ENCODE measurements around the gene CYP17A1. TPM values are rescaled to one million over a fixed set of nuclear protein-coding genes. Genes with fewer than 3 reads are reported as not detected.

The CYP17A1 gene
- total and polyA plus RNA-seq, 4 donors = 0.44 to 0.79 (median 0.65) TPM

DNA sequence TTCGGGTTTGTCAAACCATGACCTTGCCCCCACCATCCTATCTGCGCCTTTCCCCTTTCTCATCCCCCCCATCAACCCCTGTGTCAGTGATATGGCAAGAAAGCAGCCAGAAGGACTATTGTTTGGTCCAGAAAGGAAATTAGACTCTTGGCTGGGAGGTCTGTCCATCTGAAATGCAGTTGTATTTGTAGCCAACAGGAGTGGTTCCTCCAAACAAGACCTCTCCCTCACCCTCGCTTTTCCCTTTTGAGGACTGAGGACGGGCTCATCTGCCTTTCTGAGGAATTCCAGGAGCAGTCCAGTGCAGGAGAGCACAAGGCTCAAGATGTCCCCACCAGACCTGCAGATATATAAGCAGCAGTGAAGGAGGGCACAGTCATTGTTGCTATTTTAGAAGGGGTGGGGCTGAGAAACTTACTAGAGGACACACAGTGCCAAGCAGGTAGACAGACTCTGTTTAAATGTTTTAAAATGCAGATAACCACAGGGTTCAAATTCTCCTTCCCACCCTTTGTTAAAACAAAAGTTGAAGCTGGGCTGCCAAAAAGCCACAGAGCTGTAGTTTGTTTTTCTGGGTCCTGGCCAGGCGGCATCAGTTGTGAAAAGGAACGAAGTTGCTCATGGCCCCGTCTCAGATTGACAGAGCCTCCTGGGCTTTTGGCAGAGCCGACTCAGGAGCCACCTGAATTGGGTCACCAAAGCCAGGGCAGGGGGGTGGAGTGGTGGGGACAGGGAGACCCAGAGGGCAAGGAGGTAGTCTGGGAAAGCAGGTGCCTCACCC lies 37.3 kb downstream of the CYP17A1 start:
- H3K27me3 ChIP-seq (ENCODE audit: control insufficient read depth, insufficient read depth, low read length) = no peaks in the 10 kb centered on the region
- H3K4me3 ChIP-seq (ENCODE audit: low read depth, low read length) = no peak overlapping the region
- peak overlapping the region; percentile 86 for H3K27ac ChIP-seq (ENCODE audit: low read depth, low read length)
- peaks cover 35% of the 10 kb centered on the region for H3K4me1 ChIP-seq (ENCODE audit: control insufficient read depth, insufficient read depth, low read length)
- WGBS (ENCODE audit: insufficient coverage) = 30% methylated on average over 5 of the region's 8 CpGs
- DNase-seq (ENCODE audit: low read depth in 4 of 6, low spot score in 6 of 6) = peak in 1 of 6 donors; percentile 74
- no peaks in the 10 kb centered on the region for H3K9me3 ChIP-seq (ENCODE audit: control insufficient read depth, insufficient read depth, low read length)
- peaks cover 30% of the 10 kb centered on the region for H3K36me3 ChIP-seq (ENCODE audit: control insufficient read depth, insufficient read depth, low read length)

GRCh38 chr10:102796407-102797176 lies 40.6 kb downstream of the CYP17A1 start:
- WGBS (ENCODE audit: insufficient coverage) = 35% methylated on average over 2 of the region's 9 CpGs
- peak in 1 of 6 donors; percentile 80 for DNase-seq (ENCODE audit: low read depth in 4 of 6, low spot score in 6 of 6)
- Histone ChIP-seq H3K27ac (ENCODE audit: low read depth, low read length) (peak overlapping the region; percentile 86), H3K36me3 (ENCODE audit: control insufficient read depth, insufficient read depth, low read length) (peaks cover 21% of the 10 kb centered on the region), H3K4me1 (ENCODE audit: control insufficient read depth, insufficient read depth, low read length) (peaks cover 59% of the 10 kb centered on the region), H3K9me3 (ENCODE audit: control insufficient read depth, insufficient read depth, low read length) (no peaks in the 10 kb centered on the region), H3K27me3 (ENCODE audit: control insufficient read depth, insufficient read depth, low read length) (no peaks in the 10 kb centered on the region), H3K4me3 (ENCODE audit: low read depth, low read length) (no peak overlapping the region)

DNA sequence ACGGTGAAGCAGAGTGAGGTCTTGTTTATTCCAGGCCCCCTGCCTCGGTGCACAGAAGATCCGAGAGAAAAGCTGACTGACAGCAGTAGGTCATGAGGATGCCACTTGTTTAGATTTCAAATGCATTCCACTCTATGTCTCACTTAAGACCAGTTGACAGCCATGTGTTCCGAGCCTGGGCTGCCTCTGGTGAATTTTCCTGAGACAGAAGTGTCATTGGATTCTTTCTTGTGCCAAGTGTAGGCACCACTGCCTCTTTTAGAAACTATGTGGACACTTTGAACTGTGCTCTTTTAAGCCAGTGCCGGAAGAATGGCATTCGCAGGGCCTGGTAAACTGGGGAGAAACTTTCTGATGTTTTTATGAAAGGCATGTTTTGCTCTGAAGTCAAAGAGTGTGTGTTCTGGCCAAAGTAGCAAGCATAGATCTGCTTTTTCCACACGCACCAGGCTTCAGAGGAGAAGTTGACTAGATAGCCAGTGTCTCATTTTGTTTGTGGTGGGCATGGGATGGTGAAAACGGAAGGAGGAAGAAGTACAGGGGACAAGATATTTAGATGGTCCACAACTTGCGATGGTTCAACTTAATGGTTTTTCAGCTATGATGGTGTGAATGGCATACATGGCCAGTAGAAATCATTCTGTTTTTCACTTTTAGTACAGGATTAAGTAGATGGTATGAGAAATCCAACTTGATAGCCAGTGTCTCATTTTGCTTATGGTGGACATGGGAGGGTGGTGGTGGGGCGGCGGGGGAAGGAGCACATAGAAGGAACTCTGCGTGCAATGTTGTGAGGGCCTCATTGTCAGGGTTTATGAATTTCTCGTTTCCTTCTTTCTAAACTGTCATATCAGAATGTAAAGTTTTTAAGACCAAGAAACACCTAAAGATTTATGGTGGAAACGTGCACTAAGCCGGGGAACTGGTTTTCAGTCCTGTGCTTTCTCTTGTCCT lies 41.5 kb downstream of the CYP17A1 start:
- H3K9me3 ChIP-seq (ENCODE audit: control insufficient read depth, insufficient read depth, low read length) = no peaks in the 10 kb centered on the region
- 58% methylated on average over 11 of the region's 15 CpGs for WGBS (ENCODE audit: insufficient coverage)
- peaks cover 59% of the 10 kb centered on the region for H3K4me1 ChIP-seq (ENCODE audit: control insufficient read depth, insufficient read depth, low read length)
- H3K36me3 ChIP-seq (ENCODE audit: control insufficient read depth, insufficient read depth, low read length) = peaks cover 18% of the 10 kb centered on the region
- H3K27ac ChIP-seq (ENCODE audit: low read depth, low read length) = peak overlapping the region; percentile 86
- H3K4me3 ChIP-seq (ENCODE audit: low read depth, low read length) = no peak overlapping the region
- H3K27me3 ChIP-seq (ENCODE audit: control insufficient read depth, insufficient read depth, low read length) = no peaks in the 10 kb centered on the region
- DNase-seq (ENCODE audit: low read depth in 4 of 6, low spot score in 6 of 6) = no peak

DNA sequence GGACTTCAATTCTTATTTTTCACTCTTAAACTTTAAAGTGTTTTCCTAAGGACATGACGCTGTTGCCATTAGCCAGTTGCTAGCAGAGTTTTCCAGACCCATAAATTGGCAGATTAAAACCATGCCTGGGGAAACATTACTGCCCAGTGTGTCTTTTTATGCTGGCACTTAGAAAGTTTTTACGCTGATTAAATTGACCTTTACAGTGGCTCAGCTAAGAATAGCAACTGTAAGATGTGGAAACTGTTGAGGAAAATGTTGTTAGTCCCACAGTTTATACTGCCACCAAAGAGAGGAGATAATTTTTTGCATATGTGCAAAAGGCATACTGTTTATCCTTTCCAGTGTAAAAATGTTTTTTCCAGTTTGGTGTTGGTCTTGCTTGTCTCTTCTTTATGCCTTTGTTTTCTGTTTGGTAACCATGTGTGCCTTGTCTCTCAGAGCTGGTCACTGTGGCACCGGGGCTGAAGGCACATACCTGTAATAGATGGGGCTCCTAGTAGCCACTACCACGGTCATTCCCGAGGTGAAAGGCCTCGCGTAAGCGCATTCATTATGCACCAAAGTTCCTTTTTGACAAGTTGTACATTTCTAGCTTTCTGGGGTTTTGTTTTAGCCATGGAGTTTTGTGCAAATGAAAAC lies 45.3 kb downstream of the CYP17A1 start:
- DNase-seq (ENCODE audit: low read depth in 4 of 6, low spot score in 6 of 6) = peak in 1 of 6 donors; percentile 80
- 55% methylated on average over 2 of the region's 8 CpGs for WGBS (ENCODE audit: insufficient coverage)
- Histone ChIP-seq H3K9me3 (ENCODE audit: control insufficient read depth, insufficient read depth, low read length) (no peaks in the 10 kb centered on the region), H3K4me1 (ENCODE audit: control insufficient read depth, insufficient read depth, low read length) (peaks cover 40% of the 10 kb centered on the region), H3K36me3 (ENCODE audit: control insufficient read depth, insufficient read depth, low read length) (no peaks in the 10 kb centered on the region), H3K27me3 (ENCODE audit: control insufficient read depth, insufficient read depth, low read length) (no peaks in the 10 kb centered on the region), H3K27ac (ENCODE audit: low read depth, low read length) (peak overlapping the region; percentile 68), H3K4me3 (ENCODE audit: low read depth, low read length) (no peak overlapping the region)

GRCh38 chr10:102785818-102786217 lies 51.4 kb downstream of the CYP17A1 start:
- H3K4me1 ChIP-seq (ENCODE audit: control insufficient read depth, insufficient read depth, low read length) = peaks cover 27% of the 10 kb centered on the region
- WGBS (ENCODE audit: insufficient coverage) = 64% methylated on average over 1 of the region's 2 CpGs
- H3K4me3 ChIP-seq (ENCODE audit: low read depth, low read length) = no peak overlapping the region
- H3K36me3 ChIP-seq (ENCODE audit: control insufficient read depth, insufficient read depth, low read length) = no peaks in the 10 kb centered on the region
- H3K27me3 ChIP-seq (ENCODE audit: control insufficient read depth, insufficient read depth, low read length) = no peaks in the 10 kb centered on the region
- DNase-seq (ENCODE audit: low read depth in 4 of 6, low spot score in 6 of 6) = no peak
- H3K9me3 ChIP-seq (ENCODE audit: control insufficient read depth, insufficient read depth, low read length) = no peaks in the 10 kb centered on the region
- H3K27ac ChIP-seq (ENCODE audit: low read depth, low read length) = peak overlapping the region; percentile 44

DNA sequence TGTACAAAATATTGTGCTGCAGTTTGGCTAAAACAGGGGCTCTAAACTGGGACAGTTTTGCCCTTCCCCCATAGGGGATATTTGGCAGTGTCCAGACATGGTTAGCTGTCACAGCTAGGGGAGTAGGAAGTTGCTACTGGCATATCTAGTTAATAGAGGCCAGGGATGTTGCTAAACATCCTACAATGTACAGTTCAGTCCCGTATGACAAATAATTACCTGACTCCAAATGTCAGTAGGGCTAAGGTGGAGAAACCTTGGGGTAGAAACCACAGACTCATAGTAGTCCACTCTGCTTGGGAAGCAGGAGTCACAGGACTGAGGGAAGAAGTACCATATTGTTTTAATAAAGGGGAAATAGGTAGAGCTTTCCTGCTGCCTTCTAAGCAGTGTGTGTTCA lies 53.6 kb downstream of the CYP17A1 start:
- Histone ChIP-seq H3K4me1 (ENCODE audit: control insufficient read depth, insufficient read depth, low read length) (peaks cover 33% of the 10 kb centered on the region), H3K4me3 (ENCODE audit: low read depth, low read length) (no peak overlapping the region)

GRCh38 chr10:102782673-102783551 lies 54.3 kb downstream of the CYP17A1 start:
- WGBS (ENCODE audit: insufficient coverage) = 57% methylated on average over 9 of the region's 18 CpGs
- peaks cover 37% of the 10 kb centered on the region for H3K4me1 ChIP-seq (ENCODE audit: control insufficient read depth, insufficient read depth, low read length)
- H3K27ac ChIP-seq (ENCODE audit: low read depth, low read length) = peak overlapping the region; percentile 90

More for the DNA sequence above, 53.6 kb downstream of the CYP17A1 start:
- WGBS (ENCODE audit: insufficient coverage) = no CpG with 5 or more reads among the region's 1 CpG
- H3K27ac ChIP-seq (ENCODE audit: low read depth, low read length) = peak overlapping the region; percentile 90
- H3K9me3 ChIP-seq (ENCODE audit: control insufficient read depth, insufficient read depth, low read length) = no peaks in the 10 kb centered on the region
- H3K36me3 ChIP-seq (ENCODE audit: control insufficient read depth, insufficient read depth, low read length) = no peaks in the 10 kb centered on the region
- no peak for DNase-seq (ENCODE audit: low read depth in 4 of 6, low spot score in 6 of 6)
- H3K27me3 ChIP-seq (ENCODE audit: control insufficient read depth, insufficient read depth, low read length) = no peaks in the 10 kb centered on the region

DNA sequence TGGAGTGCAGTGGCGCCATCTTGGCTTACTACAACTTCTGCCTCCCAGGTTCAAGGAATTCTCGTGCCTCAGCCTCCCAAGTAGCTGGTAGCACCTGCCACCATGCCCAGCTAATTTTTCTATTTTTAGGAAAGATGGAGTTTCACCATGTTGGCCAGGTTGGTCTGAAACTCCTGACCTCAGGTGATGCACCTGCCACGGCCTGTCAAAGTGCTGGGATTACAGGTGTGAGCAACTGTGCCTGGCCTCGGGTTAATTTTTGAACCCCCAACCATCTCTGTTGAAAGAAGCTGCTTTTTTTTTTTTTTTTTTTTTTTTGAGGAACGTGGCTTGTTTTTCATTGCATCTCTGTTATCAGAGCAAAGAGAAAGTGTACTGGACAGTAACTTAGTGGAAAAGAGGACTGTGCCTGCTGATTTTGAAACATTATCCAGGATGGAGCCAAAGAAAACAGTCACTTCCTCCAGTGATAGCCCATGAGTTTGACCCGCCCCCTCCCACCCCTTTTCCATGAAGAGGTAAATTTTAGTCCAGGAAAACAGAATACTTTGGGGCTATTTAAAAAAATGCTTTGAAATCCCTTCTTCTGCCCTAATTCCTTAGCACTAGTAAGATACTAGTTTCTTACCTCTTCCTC lies 55.2 kb downstream of the CYP17A1 start:
- no peaks in the 10 kb centered on the region for H3K27me3 ChIP-seq (ENCODE audit: control insufficient read depth, insufficient read depth, low read length)
- H3K9me3 ChIP-seq (ENCODE audit: control insufficient read depth, insufficient read depth, low read length) = no peaks in the 10 kb centered on the region
- 90% methylated on average over 2 of the region's 6 CpGs for WGBS (ENCODE audit: insufficient coverage)
- no peak overlapping the region for H3K4me3 ChIP-seq (ENCODE audit: low read depth, low read length)
- DNase-seq (ENCODE audit: low read depth in 4 of 6, low spot score in 6 of 6) = peak in 1 of 6 donors; percentile 45
- H3K27ac ChIP-seq (ENCODE audit: low read depth, low read length) = peak overlapping the region; percentile 90
- no peaks in the 10 kb centered on the region for H3K36me3 ChIP-seq (ENCODE audit: control insufficient read depth, insufficient read depth, low read length)
- H3K4me1 ChIP-seq (ENCODE audit: control insufficient read depth, insufficient read depth, low read length) = peaks cover 45% of the 10 kb centered on the region

More at GRCh38 chr10:102782673-102783551, 54.3 kb downstream of the CYP17A1 start:
- Histone ChIP-seq H3K27me3 (ENCODE audit: control insufficient read depth, insufficient read depth, low read length) (no peaks in the 10 kb centered on the region), H3K4me3 (ENCODE audit: low read depth, low read length) (no peak overlapping the region), H3K9me3 (ENCODE audit: control insufficient read depth, insufficient read depth, low read length) (no peaks in the 10 kb centered on the region), H3K36me3 (ENCODE audit: control insufficient read depth, insufficient read depth, low read length) (no peaks in the 10 kb centered on the region)
- peak in 1 of 6 donors; percentile 65 for DNase-seq (ENCODE audit: low read depth in 4 of 6, low spot score in 6 of 6)

All from spinal cord (tissue), 10 donors.